GM21528 (cell line): ENCODE results near the gene UTP18.
"Not testable (repeated sequence)": the region's sequence is repeated elsewhere in the genome, so short reads cannot be mapped to it uniquely, and the experiment has no call there.

Experiments
- ATAC-seq: cut with Tn5 transposase; IDR thresholded peaks from one replicate; pipeline ENCODE4 v1.9.1; 2021; ENCODE audit warnings: mild to moderate bottlenecking, moderate library complexity; ENCODE audit not compliant: unreplicated experiment, low FRiP score

The UTP18 gene

GRCh38 chr17:51258756-51259563 is 1.4 kb upstream of the UTP18 start:
- no peak for ATAC-seq

- ATAC-seq = peak; percentile 78
Observed at GRCh38 chr17:51259564-51260236, 646 bp upstream of the UTP18 start, which contains the start of gene MBTD1. Gene MBTD1, minus strand, starts transcription at chr17:51260049. Its CDS starts 34,888 bp downstream, at chr17:51225161.

- ATAC-seq = peak; percentile 8
Observed at GRCh38 chr17:51261024-51261963, 948 bp downstream of the UTP18 start.

- ATAC-seq = no peak
Observed at GRCh38 chr17:51263006-51263405, 2.7 kb downstream of the UTP18 start.

GRCh38 chr17:51264466-51264865 is 4.1 kb downstream of the UTP18 start:
- not testable (repeated sequence) for ATAC-seq

GRCh38 chr17:51269991-51270390 is 9.6 kb downstream of the UTP18 start:
- no peak for ATAC-seq

GRCh38 chr17:51270636-51271035 is 10.3 kb downstream of the UTP18 start:
- ATAC-seq = no peak

GRCh38 chr17:51272812-51273211 is 12.5 kb downstream of the UTP18 start:
- ATAC-seq = no peak

GRCh38 chr17:51275381-51275780 is 15.0 kb downstream of the UTP18 start:
- no peak for ATAC-seq

- no peak for ATAC-seq
Observed at GRCh38 chr17:51279183-51279582, 18.8 kb downstream of the UTP18 start.

GRCh38 chr17:51287412-51287811 is 27.1 kb downstream of the UTP18 start:
- no peak for ATAC-seq

- no peak for ATAC-seq
Observed at GRCh38 chr17:51289696-51290111, 29.4 kb downstream of the UTP18 start.

GRCh38 chr17:51294338-51294737 is 34.0 kb downstream of the UTP18 start:
- ATAC-seq = not testable (repeated sequence)

- ATAC-seq = no peak
Observed at GRCh38 chr17:51298508-51299371, 38.4 kb downstream of the UTP18 start.

- ATAC-seq = no peak
Observed at GRCh38 chr17:51299859-51300258, 39.5 kb downstream of the UTP18 start.

GRCh38 chr17:51305182-51305581 is 44.8 kb downstream of the UTP18 start:
- ATAC-seq = no peak

- not testable (repeated sequence) for ATAC-seq
Observed at GRCh38 chr17:51312003-51312402, 51.7 kb downstream of the UTP18 start.

- ATAC-seq = no peak
Observed at GRCh38 chr17:51319186-51319585, 58.8 kb downstream of the UTP18 start.

- no peak for ATAC-seq
Observed at GRCh38 chr17:51322390-51323029, 62.2 kb downstream of the UTP18 start.
